ENCODE results near the gene LRRC25. TPM values are rescaled to one million over a fixed set of nuclear protein-coding genes. Genes with fewer than 3 reads are reported as not detected.
"Not testable (repeated sequence)": the region's sequence is repeated elsewhere in the genome, so short reads cannot be mapped to it uniquely, and the experiment has no call there.

Gene LRRC25
- total RNA-seq, 1 donor from 2014 or later, result not detected

- DNase-seq (ENCODE audit: low spot score), result no peak
- no peak for TF ChIP-seq CTCF (IDR thresholded peaks at IDR 0.05)
- Mint-ChIP-seq H3K4me3 (ENCODE audit: unreplicated experiment) (no peak overlapping the region), H3K27me3 (ENCODE audit: low read depth) (no peaks in the 10 kb centered on the region), H3K36me3 (ENCODE audit: low read depth) (peaks cover 7% of the 10 kb centered on the region), H3K27ac (ENCODE audit: unreplicated experiment) (no peak overlapping the region), H3K4me1 (ENCODE audit: low read depth) (peaks cover 48% of the 10 kb centered on the region), H3K9me3 (ENCODE audit: low read depth) (no peaks in the 10 kb centered on the region)
Observed at GRCh38 chr19:18384775-18385174, 12.6 kb downstream of the LRRC25 start.

- not testable (repeated sequence) for H3K4me3 Mint-ChIP-seq (ENCODE audit: unreplicated experiment); H3K36me3 Mint-ChIP-seq (ENCODE audit: low read depth); DNase-seq (ENCODE audit: low spot score); H3K27ac Mint-ChIP-seq (ENCODE audit: unreplicated experiment); H3K27me3 Mint-ChIP-seq (ENCODE audit: low read depth); H3K9me3 Mint-ChIP-seq (ENCODE audit: low read depth)
- H3K4me1 Mint-ChIP-seq (ENCODE audit: low read depth), result peaks cover 43% of the 10 kb centered on the region
Observed at GRCh38 chr19:18383622-18384021, 13.8 kb downstream of the LRRC25 start.

- Mint-ChIP-seq H3K4me1 (ENCODE audit: low read depth) (peaks cover 38% of the 10 kb centered on the region), H3K9me3 (ENCODE audit: low read depth) (no peaks in the 10 kb centered on the region), H3K36me3 (ENCODE audit: low read depth) (no peaks in the 10 kb centered on the region), H3K27ac (ENCODE audit: unreplicated experiment) (no peak overlapping the region), H3K27me3 (ENCODE audit: low read depth) (no peaks in the 10 kb centered on the region), H3K4me3 (ENCODE audit: unreplicated experiment) (no peak overlapping the region)
- no peak for DNase-seq (ENCODE audit: low spot score)
- TF ChIP-seq CTCF (IDR thresholded peaks at IDR 0.05), result no peak
Observed at GRCh38 chr19:18380843-18381242, 16.6 kb downstream of the LRRC25 start.

GRCh38 chr19:18379803-18380747 lies 17.3 kb downstream of the LRRC25 start:
- Mint-ChIP-seq H3K4me3 (ENCODE audit: unreplicated experiment) (no peak overlapping the region), H3K27ac (ENCODE audit: unreplicated experiment) (peak overlapping the region; percentile 22), H3K4me1 (ENCODE audit: low read depth) (peaks cover 35% of the 10 kb centered on the region), H3K36me3 (ENCODE audit: low read depth) (no peaks in the 10 kb centered on the region), H3K27me3 (ENCODE audit: low read depth) (no peaks in the 10 kb centered on the region), H3K9me3 (ENCODE audit: low read depth) (no peaks in the 10 kb centered on the region)
- no peak for TF ChIP-seq CTCF (IDR thresholded peaks at IDR 0.05)
- no peak for DNase-seq (ENCODE audit: low spot score)

- H3K9me3 Mint-ChIP-seq (ENCODE audit: low read depth), result no peaks in the 10 kb centered on the region
- no peak for DNase-seq (ENCODE audit: low spot score)
- H3K27me3 Mint-ChIP-seq (ENCODE audit: low read depth), result no peaks in the 10 kb centered on the region
- no peaks in the 10 kb centered on the region for H3K36me3 Mint-ChIP-seq (ENCODE audit: low read depth)
- H3K4me1 Mint-ChIP-seq (ENCODE audit: low read depth), result peaks cover 47% of the 10 kb centered on the region
- peak overlapping the region; percentile 18 for H3K27ac Mint-ChIP-seq (ENCODE audit: unreplicated experiment)
- no peak for TF ChIP-seq CTCF (IDR thresholded peaks at IDR 0.05)
- H3K4me3 Mint-ChIP-seq (ENCODE audit: unreplicated experiment), result no peak overlapping the region
Observed at GRCh38 chr19:18377026-18377425, 20.4 kb downstream of the LRRC25 start.

All from chondrocyte (in vitro differentiated cells).